HepG2 (cell line): Measurements from ENCODE around the gene MOK. TPM values are rescaled to one million over a fixed set of nuclear protein-coding genes. Genes with fewer than 3 reads are reported as not detected.

Experiments
- ADNP ChIP-seq: sonication (generic); formaldehyde crosslinking; IDR thresholded peaks from 2 replicates; pipeline ENCODE4 v1.4.0; 2020; ENCODE audit warnings: missing genetic modification reagents
- FOXO1 ChIP-seq: sonication (generic); formaldehyde crosslinking; IDR thresholded peaks from 2 replicates; pipeline ENCODE4 v1.4.0; 2020; ENCODE audit warnings: missing genetic modification reagents
- HMG20B ChIP-seq: conservative IDR thresholded peaks from 2 replicates; pipeline ENCODE4 v1.6.1; 2016; ENCODE audit warnings: missing genetic modification reagents, missing compliant biosample characterization
- HOXA3 ChIP-seq: sonication (generic); formaldehyde crosslinking; IDR thresholded peaks from 2 replicates; pipeline ENCODE4 v1.5.0; 2020; ENCODE audit warnings: missing genetic modification reagents
- NR2F1 ChIP-seq, 2 experiments: fragments of 450-650 bp in 1 of 2; formaldehyde crosslinking in 1 of 2; IDR thresholded peaks; 2 replicates each; pipeline versions ENCODE4 v1.5.0 to v1.6.1; 2016 to 2020; ENCODE audit warnings: mild to moderate bottlenecking in 1 of 2, missing compliant biosample characterization in 1 of 2, missing genetic modification reagents in 1 of 2, moderate library complexity in 1 of 2
- POLR2G ChIP-seq: fragments of 200-400 bp; formaldehyde crosslinking; IDR thresholded peaks from 2 replicates; pipeline ENCODE4 v1.6.1; 2018; ENCODE audit warnings: mild to moderate bottlenecking, low read depth, low read length, moderate library complexity
- ZBTB44 ChIP-seq: sonication (generic); formaldehyde crosslinking; IDR thresholded peaks from 2 replicates; pipeline ENCODE4 v1.4.0; 2020; ENCODE audit warnings: missing genetic modification reagents
- ZFX ChIP-seq: sonication (generic); formaldehyde crosslinking; IDR thresholded peaks from 2 replicates; pipeline ENCODE4 v1.4.0; 2020; ENCODE audit warnings: mild to moderate bottlenecking, low read depth, missing genetic modification reagents, moderate library complexity
- ZNF17 ChIP-seq: sonication (generic); formaldehyde crosslinking; IDR thresholded peaks from 2 replicates; pipeline ENCODE4 v1.5.0; 2020; ENCODE audit warnings: mild to moderate bottlenecking, missing genetic modification reagents
- ZNF441 ChIP-seq: sonication (generic); formaldehyde crosslinking; IDR thresholded peaks from 2 replicates; pipeline ENCODE4 v1.7.0; 2021; ENCODE audit warnings: missing genetic modification reagents, borderline replicate concordance
- ZNF616 ChIP-seq: sonication (generic); formaldehyde crosslinking; IDR thresholded peaks from 2 replicates; pipeline ENCODE4 v1.5.0; 2020; ENCODE audit warnings: low read depth, mild to moderate bottlenecking, missing genetic modification reagents
- polyA plus RNA-seq, 8 experiments: library from polyadenylated mRNA; depleted of rRNA in 3 of 8; stranded (reverse) in 7 of 8; unstranded in 1 of 8; fragments of >200 nt; fragmentation: Illumina TruSeq in 4 of 8; extraction: Trizol in 4 of 8; gene quantifications; 2 replicates each; pipeline versions ENCODE4 v1.2.1 to v1.2.3, GENCODE V29; 2011 to 2016; ENCODE audit warnings: low read depth in 4 of 8, missing spikeins in 1 of 8, mixed read lengths in 1 of 8; ENCODE audit not compliant: insufficient read depth in 1 of 8
- total RNA-seq, 5 experiments: library from RNA; depleted of rRNA; stranded (reverse); fragments of >200 nt; fragmentation: Illumina TruSeq; extraction: Trizol; gene quantifications; 2 replicates each; pipeline ENCODE4 v1.2.3, GENCODE V29; 2016; ENCODE audit warnings: low read depth in 1 of 5
- TF ChIP-seq, protein P1 (sequence below): sonication (generic); formaldehyde crosslinking; IDR thresholded peaks from 2 replicates; pipeline ENCODE4 v1.4.0; 2020; ENCODE audit warnings: missing genetic modification reagents
- TF ChIP-seq, protein P2 (sequence below): sonication (generic); formaldehyde crosslinking; IDR thresholded peaks from 2 replicates; pipeline ENCODE4 v1.4.0; 2020; ENCODE audit warnings: missing genetic modification reagents, mild to moderate bottlenecking, borderline replicate concordance
- TF ChIP-seq, protein P3 (sequence below): sonication (generic); formaldehyde crosslinking; IDR thresholded peaks from 2 replicates; pipeline ENCODE4 v1.8.0; 2022; ENCODE audit warnings: mild to moderate bottlenecking, missing genetic modification reagents; ENCODE audit not compliant: insufficient replicate concordance
- TF ChIP-seq, protein P4 (sequence below): sonication (generic); formaldehyde crosslinking; IDR thresholded peaks from 2 replicates; pipeline ENCODE4 v1.4.0; 2020; ENCODE audit warnings: mild to moderate bottlenecking, missing genetic modification reagents, borderline replicate concordance
- TF ChIP-seq, protein P5 (sequence below): sonication (generic); formaldehyde crosslinking; IDR thresholded peaks from 2 replicates; pipeline ENCODE4; 2020; ENCODE audit warnings: missing genetic modification reagents, mild to moderate bottlenecking, borderline replicate concordance

Gene MOK
- total and polyA plus RNA-seq, 2 of the 13 experiments (the other 11 are each of a cell fraction or from before 2014, with no cell fraction given): 15.3 to 16.9 TPM

DNA sequence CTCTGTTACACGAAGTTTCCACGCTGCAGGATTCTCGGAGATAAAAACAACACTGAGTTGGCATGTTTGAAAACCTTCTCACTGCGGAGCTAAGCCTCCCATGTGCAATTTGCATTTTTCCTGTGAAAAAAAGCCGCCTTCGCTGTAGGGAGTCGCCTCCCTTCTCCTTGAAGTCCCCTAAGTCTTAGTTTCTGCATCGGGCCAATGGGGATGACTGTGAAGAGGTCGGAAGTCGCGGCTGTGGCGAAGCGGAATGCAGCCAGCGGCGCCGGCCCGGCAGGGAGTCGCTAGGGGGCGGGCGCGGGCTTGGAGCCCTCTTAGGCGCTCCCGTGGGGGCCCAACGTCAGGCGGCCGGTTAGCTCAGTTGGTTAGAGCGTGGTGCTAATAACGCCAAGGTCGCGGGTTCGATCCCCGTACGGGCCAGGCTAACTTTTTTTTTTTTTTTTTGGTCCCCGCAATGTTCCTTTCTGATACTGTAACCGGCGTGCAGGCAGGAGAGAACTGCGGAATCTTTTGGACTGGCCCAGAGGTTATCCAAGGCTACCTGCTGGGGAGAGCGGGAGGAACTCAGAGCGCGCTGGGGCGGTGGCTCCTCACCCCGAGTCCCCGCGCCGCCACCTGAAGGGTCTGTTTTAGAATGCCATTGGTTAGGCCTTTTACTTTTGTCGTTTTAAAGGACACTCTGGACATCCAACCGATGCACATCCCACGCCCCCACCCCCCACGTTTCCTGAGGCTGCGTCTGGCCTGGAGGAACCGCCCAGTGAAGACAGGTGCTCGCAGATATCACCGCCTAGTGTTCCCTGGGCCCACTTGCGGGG is 12.0 kb upstream of the MOK start (continued):
- TF ChIP-seq, protein P1, sequence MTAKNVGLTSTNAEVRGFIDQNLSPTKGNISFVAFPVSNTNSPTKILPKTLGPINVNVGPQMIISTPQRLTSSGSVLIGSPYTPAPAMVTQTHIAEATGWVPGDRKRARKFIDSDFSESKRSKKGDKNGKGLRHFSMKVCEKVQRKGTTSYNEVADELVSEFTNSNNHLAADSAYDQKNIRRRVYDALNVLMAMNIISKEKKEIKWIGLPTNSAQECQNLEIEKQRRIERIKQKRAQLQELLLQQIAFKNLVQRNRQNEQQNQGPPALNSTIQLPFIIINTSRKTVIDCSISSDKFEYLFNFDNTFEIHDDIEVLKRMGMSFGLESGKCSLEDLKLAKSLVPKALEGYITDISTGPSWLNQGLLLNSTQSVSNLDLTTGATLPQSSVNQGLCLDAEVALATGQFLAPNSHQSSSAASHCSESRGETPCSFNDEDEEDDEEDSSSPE (CRISPR knock-in tag): peak; percentile 23; the same call in 1 of the 2 replicates
- TF ChIP-seq ZNF616 (no peak), HOXA3 (CRISPR knock-in tag) (peak; percentile 77), ADNP (0 out of 2 replicates have a peak, but pooled peaks have one; percentile 44), NR2F1 (CRISPR knock-in tag; IDR thresholded peaks at IDR 0.05) (peak in 1 of 2 experiments; percentile 95; a peak in 2 of 4 replicates), FOXO1 (CRISPR knock-in tag) (no peak; the same call in 1 of the 2 replicates), ZNF441 (CRISPR knock-in tag) (peak; percentile 43; the same call in 1 of the 2 replicates), ZNF17 (CRISPR knock-in tag) (no peak), POLR2G (peak; percentile 63), ZFX (CRISPR knock-in tag) (peak; percentile 69), HMG20B (CRISPR knock-in tag) (no peak), ZBTB44 (CRISPR knock-in tag) (no peak)
- TF ChIP-seq, protein P2, sequence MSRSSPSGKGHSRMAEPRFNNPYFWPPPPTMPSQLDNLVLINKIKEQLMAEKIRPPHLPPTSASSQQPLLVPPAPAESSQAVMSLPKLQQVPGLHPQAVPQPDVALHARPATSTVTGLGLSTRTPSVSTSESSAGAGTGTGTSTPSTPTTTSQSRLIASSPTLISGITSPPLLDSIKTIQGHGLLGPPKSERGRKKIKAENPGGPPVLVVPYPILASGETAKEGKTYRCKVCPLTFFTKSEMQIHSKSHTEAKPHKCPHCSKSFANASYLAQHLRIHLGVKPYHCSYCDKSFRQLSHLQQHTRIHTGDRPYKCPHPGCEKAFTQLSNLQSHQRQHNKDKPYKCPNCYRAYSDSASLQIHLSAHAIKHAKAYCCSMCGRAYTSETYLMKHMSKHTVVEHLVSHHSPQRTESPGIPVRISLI: peak; percentile 90
- TF ChIP-seq, protein P3, sequence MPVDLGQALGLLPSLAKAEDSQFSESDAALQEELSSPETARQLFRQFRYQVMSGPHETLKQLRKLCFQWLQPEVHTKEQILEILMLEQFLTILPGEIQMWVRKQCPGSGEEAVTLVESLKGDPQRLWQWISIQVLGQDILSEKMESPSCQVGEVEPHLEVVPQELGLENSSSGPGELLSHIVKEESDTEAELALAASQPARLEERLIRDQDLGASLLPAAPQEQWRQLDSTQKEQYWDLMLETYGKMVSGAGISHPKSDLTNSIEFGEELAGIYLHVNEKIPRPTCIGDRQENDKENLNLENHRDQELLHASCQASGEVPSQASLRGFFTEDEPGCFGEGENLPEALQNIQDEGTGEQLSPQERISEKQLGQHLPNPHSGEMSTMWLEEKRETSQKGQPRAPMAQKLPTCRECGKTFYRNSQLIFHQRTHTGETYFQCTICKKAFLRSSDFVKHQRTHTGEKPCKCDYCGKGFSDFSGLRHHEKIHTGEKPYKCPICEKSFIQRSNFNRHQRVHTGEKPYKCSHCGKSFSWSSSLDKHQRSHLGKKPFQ (CRISPR knock-in tag): peak; percentile 45
- TF ChIP-seq, protein P4, sequence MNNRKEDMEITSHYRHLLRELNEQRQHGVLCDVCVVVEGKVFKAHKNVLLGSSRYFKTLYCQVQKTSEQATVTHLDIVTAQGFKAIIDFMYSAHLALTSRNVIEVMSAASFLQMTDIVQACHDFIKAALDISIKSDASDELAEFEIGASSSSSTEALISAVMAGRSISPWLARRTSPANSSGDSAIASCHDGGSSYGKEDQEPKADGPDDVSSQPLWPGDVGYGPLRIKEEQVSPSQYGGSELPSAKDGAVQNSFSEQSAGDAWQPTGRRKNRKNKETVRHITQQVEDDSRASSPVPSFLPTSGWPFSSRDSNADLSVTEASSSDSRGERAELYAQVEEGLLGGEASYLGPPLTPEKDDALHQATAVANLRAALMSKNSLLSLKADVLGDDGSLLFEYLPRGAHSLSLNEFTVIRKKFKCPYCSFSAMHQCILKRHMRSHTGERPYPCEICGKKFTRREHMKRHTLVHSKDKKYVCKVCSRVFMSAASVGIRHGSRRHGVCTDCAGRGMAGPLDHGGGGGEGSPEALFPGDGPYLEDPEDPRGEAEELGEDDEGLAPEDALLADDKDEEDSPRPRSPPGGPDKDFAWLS (CRISPR knock-in tag): 0 out of 2 replicates have a peak, but pooled peaks have one; percentile 22
- TF ChIP-seq, protein P5, sequence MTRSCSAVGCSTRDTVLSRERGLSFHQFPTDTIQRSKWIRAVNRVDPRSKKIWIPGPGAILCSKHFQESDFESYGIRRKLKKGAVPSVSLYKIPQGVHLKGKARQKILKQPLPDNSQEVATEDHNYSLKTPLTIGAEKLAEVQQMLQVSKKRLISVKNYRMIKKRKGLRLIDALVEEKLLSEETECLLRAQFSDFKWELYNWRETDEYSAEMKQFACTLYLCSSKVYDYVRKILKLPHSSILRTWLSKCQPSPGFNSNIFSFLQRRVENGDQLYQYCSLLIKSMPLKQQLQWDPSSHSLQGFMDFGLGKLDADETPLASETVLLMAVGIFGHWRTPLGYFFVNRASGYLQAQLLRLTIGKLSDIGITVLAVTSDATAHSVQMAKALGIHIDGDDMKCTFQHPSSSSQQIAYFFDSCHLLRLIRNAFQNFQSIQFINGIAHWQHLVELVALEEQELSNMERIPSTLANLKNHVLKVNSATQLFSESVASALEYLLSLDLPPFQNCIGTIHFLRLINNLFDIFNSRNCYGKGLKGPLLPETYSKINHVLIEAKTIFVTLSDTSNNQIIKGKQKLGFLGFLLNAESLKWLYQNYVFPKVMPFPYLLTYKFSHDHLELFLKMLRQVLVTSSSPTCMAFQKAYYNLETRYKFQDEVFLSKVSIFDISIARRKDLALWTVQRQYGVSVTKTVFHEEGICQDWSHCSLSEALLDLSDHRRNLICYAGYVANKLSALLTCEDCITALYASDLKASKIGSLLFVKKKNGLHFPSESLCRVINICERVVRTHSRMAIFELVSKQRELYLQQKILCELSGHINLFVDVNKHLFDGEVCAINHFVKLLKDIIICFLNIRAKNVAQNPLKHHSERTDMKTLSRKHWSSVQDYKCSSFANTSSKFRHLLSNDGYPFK: no peak
